Dermis microvascular lymphatic vessel endothelial cell (primary cell): ENCODE results near the gene TBC1D1. TPM values are rescaled to one million over a fixed set of nuclear protein-coding genes. Genes with fewer than 3 reads are reported as not detected.
"Not testable (repeated sequence)": the region's sequence is repeated elsewhere in the genome, so short reads cannot be mapped to it uniquely, and the experiment has no call there.

ENCODE experiments used
- DNase-seq, 2 donors: peaks; one replicate each; pipeline versions ENCODE4 v3.0.0 to v3.0.0-alpha.2; 2010; ENCODE audit warnings: low read depth in 2 of 2
- total RNA-seq: library from RNA; depleted of rRNA; stranded (reverse); fragments of >200 nt; gene quantifications from 2 replicates; pipeline ENCODE4 v1.2.1, GENCODE V29; 2014

The TBC1D1 gene
- total RNA-seq, 1 donor from 2014 or later, result 94.7 TPM

GRCh38 chr4:37923089-37923488 lies 32.2 kb downstream of the TBC1D1 start:
- not testable (repeated sequence) for DNase-seq

- DNase-seq, result no peak
Measured at GRCh38 chr4:37924946-37925345, 34.1 kb downstream of the TBC1D1 start.

GRCh38 chr4:37927434-37927833 lies 36.5 kb downstream of the TBC1D1 start:
- no peak for DNase-seq

- no peak for DNase-seq
Measured at GRCh38 chr4:37928426-37929416, 37.8 kb downstream of the TBC1D1 start.

- DNase-seq, result no peak
Measured at GRCh38 chr4:37934096-37934495, 43.2 kb downstream of the TBC1D1 start.

GRCh38 chr4:37934609-37935008 lies 43.7 kb downstream of the TBC1D1 start:
- no peak for DNase-seq

GRCh38 chr4:37935026-37935425 lies 44.1 kb downstream of the TBC1D1 start:
- no peak for DNase-seq

- DNase-seq, result peak in 1 of 2 donors; percentile 10
Measured at GRCh38 chr4:37936889-37937498, 46.1 kb downstream of the TBC1D1 start.

GRCh38 chr4:37938208-37938607 lies 47.3 kb downstream of the TBC1D1 start:
- no peak for DNase-seq

- DNase-seq, result no peak
Measured at GRCh38 chr4:37946503-37947179, 55.8 kb downstream of the TBC1D1 start.

GRCh38 chr4:37948542-37948941 lies 57.7 kb downstream of the TBC1D1 start:
- no peak for DNase-seq

- no peak for DNase-seq
Measured at GRCh38 chr4:37949636-37950426, 58.9 kb downstream of the TBC1D1 start.

GRCh38 chr4:37951461-37952352 lies 60.8 kb downstream of the TBC1D1 start:
- no peak for DNase-seq

GRCh38 chr4:37953156-37953555 lies 62.3 kb downstream of the TBC1D1 start:
- DNase-seq, result no peak

- DNase-seq, result no peak
Measured at GRCh38 chr4:37953620-37954293, 62.9 kb downstream of the TBC1D1 start.

- DNase-seq, result no peak
Measured at GRCh38 chr4:37956941-37957340, 66.1 kb downstream of the TBC1D1 start.

GRCh38 chr4:37958932-37959331 lies 68.0 kb downstream of the TBC1D1 start:
- DNase-seq, result no peak

- no peak for DNase-seq
Measured at GRCh38 chr4:37960098-37960497, 69.2 kb downstream of the TBC1D1 start, which contains the start of gene PTTG2. TSS of gene PTTG2 (plus strand) at chr4:37960398. CDS start at chr4:37960435, 37 bp downstream.

- no peak for DNase-seq
Measured at GRCh38 chr4:37960679-37961450, 70.0 kb downstream of the TBC1D1 start.
